AG08396 (cell line): Measurements from ENCODE around the gene SREBF1.
"Not testable (repeated sequence)": the region's sequence is repeated elsewhere in the genome, so short reads cannot be mapped to it uniquely, and the experiment has no call there.

Source experiments
- DNase-seq: peaks from one replicate; pipeline ENCODE4 v3.0.0; 2012; ENCODE audit warnings: low spot score, mixed read lengths

Gene SREBF1

DNA sequence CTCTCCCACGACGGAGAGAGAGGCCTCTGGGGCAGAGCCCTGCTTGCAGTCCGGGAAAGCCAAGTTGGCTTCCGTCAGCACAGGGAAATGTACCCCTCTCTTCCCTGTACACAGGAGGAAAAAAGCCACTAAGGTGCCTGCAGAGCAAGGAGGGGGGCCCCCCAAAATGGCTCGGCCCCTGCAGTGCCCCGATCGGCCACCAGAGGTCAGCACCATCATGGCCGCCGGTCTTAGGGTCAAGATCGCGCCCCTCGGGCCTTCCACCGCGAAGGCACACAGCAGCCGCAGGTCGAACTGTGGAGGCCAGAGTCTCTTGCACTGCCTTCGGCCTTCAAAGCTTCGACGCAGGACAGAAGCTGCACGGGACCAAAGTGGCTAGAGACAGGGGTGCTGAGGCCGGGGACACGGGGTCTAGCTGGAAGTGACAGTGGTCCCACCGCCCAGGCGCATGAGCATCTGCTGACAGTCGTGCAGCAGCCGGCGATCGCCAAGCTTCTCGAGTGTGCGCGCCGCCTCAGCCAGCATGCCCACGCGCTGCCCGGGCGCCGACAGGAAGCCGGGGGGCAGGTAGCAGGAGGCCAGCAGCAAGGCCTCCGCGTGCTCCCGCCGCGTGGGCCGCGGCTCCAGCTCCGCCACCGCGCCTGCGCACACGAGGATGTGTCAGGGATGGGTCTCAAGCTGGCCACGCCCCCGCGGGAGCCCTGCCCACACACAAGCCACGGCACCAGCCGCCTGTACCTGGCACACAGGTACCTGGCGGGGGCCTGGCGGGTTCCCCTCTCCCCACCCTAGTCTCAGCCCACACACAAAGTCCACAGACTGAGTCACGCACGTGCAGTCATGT, 24.4 kb downstream of the SREBF1 start:
- peak; percentile 91 for DNase-seq

DNA sequence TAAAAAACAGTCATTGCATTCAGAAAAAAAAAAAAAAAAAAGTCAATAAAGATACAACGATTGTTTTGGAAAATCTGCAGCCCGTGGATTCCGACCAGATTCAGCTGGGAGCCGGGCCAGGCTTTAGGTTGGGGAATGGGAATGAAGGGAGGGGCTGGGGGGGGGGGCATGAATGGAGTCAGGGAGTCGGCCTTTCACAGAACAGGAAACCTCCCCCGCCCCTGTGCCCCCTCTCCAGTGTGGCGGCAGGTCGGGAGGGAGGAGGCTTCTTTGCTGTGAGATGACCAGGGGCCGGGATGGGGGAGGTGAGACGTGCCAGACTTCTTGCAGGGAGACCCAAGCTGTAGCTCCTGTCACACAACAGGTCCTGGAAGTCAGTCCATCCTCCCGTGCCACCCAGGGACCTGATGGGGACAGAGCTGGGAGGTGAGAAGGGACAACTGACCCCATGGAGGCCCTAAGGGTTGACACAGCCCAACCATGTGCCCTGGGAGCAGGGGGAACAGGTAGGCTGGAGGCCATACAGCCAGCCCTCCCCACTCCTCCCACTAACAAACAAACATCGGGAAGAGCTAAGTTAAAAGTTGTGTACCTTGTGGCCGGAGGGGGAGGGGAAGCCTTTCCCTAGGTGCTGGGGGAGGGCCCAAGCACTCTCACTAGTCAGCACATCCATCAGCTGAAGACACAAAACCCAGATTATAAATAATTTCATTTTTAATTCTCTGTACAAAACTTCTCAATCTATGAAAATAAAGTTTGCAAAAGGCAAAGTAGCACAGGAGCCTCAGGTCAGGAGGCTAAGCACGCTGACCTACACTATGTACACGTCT, 25.2 kb downstream of the SREBF1 start:
- DNase-seq: no peak

DNA sequence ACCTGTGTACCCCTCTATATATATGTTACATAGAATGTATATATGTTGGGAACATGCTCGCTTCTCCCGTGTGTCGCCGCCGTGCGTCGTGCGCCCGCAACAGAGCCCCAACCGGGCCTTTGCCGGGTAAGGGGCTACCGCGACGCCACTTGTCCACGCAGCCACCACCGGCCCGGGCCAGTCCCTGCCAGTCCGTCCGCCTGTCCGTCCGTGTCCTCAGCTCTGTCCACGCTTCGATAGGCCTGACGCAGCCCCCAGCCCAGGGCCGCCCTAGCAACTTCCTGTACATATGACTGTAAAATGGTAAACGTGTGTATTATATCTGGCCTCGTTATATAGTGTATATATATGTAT, 25.9 kb downstream of the SREBF1 start:
- no peak for DNase-seq

DNA sequence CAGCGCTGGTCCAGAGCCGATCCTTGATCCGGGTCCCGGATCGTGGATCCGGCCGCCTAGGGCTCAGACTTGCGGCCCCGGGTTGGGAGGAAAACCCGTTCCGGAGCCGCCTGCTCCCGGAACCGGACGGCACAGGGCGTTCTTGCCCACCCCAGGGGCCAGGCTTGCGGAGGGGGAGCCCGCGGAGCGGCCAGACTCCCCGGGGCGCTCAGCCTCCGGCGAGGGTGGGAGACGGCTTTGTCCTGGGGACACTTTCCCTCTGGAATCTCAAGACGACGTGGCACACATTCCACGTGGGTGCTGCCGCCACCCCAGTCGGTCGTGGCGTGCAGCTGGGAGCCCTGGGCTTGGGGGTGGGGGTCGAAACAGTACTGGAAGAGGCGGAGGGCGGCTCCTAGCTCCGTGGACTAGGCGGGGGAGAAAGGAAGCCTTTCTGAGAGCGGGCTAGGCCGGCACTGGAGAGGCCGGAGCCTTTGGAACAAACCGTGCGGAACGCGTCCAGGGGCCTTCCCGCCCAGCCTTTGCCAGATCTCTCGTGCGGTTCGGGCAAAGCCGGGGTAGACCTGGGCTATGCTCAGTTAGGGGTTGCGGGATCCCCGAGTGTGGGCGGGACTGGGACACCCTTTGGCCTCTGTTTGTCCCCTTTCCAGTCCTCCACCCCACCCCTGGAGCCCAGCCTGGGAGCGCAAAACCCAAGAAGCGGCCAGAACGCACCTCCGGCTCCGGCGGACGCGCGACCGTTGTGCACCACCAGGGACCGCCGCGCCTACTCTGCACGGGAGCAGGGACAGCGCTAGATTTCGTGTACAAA, 26.5 kb downstream of the SREBF1 start:
- DNase-seq: peak; percentile 77

DNA sequence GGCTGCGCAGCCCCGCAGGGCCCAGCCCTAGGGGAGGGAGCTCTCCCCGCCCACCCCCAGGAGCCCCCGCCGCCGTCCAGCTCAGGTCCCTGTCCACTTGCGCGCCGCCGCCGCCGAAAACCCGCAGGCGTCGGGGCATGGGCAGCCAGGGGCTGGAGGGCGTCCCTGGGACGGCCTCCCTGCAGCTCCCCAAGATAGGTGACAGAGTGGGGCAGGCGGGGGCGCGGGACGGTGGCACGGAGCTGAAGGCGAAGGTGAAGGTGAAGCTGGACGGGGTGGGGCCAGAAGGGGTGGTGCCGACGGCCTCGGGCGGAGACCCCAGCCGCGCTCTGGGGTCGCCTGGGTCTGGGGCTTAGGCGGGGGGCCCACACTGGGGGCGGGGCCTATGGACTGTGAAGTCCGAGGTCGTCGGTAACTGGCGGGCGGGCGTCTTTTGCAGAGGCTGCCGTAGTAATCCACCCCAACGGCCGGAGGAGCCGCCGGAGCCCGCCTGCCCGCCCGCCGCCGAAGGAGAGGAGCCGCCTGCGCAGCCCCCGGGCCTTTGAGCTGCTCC, 27.2 kb downstream of the SREBF1 start:
- DNase-seq: no peak

DNA sequence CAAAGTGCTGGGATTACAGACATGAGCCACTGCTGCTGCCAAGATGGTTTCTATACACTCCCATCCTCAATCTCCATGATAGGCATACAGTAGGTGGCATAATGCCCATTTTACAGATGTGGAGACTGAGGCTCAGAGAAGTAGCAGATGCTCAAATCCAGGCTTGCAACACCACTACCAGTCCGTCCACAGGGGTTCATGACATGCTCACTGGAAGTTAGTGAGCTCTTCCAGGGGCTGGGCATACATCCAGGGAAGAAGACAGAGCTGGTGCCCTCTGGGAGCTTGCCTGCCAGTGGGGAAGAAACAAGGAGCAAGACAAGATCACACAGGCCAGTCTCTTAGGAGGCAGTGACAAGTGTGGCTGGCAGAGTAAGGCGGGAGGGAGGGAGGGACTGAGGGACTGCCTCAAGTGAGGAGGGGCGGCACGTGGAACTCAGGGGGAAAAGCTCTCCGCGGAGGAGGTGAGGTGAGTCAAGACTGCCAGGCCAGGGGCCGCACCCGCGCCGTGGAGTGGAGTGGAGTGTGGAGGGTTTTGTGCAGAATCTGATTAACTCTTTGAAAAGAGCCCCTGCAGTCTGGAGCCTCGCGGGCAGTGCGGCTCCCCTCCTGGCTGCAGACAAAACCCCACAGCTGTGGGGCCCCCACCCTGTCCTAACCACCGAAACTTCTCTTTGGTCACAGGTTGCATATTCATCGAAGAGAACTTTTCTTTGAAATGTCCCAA, 27.9 kb downstream of the SREBF1 start:
- DNase-seq: no peak

DNA sequence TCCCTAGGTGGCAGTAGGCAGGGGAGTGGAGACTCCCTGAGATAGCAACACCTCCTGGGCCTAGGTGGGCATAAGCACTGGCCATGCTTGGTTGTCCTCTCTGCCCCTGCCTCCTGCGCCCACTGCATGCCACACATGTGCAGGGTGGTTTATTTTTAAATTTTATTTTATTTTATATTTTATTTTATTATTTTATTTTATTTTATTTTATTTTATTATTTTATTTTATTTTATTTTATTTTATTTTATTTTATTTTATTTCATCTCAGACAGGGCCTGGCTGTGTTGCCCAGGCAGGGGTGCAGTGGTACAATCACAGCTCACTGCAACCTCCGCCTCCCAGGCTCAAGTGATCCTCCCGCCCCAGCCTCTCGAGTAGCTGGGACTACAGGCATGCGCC, 28.6 kb downstream of the SREBF1 start:
- not testable (repeated sequence) for DNase-seq

DNA sequence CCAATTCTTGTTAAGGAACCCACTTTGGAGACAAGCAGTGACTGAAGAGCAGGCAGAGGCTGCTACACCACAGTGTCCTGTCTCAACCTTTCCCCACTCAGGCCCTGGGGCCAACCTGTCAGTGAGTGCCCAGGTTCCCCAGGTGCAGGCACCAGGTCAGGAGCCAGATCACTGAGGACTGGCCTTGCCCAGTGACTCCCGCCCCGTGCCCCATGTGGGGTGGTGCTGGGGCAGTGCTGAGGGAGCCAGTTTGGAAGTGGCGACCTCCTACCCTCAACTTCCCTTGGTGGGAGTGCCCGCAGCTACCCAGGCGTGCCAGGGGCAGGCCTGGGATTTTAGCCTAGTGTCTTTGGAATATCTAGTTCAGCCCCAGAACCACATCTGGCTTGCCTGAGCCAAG, 29.3 kb downstream of the SREBF1 start:
- DNase-seq: no peak

DNA sequence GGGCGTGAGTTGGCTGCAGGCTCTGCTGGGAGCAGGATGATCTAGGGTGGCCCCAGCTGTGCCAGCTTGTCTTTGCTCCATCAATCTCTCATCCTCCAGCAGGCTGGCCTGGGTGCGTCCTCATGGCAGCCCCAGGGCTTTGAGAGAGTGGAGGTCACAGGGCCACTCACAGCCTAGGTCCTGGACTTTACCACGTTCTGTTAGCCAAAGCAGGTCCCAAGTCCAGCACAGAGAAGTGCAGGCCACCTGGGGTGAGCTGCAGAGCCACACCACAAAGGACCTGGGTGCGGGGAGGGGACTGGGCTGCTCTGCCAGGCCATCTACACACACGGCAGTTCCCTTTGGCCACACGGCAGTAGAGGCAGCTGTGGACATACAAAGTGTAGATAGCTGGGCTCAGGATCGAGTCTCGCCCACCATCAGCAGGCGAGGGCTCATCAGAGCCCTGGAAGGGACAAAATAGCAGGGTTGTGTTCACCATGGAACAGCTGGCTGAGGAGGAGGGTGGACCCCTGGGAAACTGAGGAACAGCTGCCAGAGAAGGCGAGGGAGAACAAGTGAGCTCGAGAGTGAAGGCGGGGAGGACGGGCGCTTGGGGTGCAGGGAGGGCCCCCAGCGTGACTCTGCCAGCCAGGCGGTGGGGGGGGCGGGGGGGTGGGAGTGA, 30.0 kb downstream of the SREBF1 start:
- DNase-seq: no peak

DNA sequence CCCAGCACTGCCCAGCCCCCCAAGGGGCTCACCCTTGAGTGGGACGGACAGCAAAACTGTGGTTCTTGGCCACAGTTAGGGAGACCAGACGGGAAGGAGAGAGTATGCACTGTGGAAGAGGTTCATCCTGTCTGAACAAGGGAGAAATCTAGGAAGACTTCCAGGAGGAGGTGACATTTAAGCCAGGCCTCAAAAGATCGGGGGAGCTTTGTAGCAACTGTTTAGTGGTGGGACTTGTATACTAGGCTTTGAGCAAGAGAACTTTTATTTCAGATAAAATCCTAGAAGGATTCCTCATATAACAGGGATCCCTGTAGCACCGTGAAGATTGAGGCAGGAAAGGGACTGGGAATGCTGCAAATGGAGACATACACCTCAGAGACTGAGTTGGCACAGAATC, 30.8 kb downstream of the SREBF1 start:
- DNase-seq: no peak

DNA sequence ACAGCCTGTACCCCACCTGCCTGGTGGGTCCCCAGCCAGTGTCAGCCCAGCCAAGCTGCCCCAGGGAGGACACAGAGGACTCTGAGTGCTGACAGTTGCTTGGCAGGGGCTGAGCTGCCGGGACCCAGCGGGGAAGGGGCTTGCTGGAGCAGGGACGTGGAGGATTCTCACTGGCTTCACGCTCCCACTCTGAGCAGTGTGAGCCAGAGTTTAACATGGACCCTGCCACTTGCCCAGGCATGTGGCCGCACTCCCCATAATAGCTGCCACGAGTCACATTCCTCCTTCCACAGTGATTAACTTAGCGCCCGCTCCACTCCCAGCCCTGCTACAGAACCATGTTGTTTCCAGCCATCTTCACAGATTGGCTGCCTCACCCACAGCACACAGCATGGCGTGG, 31.2 kb downstream of the SREBF1 start:
- no peak for DNase-seq

DNA sequence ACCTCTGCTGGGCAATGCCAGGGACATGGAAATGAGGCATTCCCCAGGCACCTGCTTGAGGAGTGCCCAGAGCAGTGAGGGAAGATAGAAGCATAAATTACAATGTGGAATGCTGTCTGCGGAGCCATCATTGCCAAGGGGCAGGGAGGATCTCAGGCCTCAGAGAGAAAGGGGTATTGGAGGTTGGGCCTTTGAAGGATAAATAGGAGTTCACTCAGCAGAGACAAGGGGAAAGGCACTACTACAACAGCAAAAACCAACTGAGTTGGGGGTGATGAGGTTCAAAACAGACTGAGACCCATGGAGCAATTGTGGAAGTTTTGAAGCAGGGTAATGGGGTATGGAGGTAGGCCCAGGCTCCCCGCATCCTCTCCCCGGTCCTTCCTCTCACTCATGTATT, 32.8 kb downstream of the SREBF1 start:
- no peak for DNase-seq

DNA sequence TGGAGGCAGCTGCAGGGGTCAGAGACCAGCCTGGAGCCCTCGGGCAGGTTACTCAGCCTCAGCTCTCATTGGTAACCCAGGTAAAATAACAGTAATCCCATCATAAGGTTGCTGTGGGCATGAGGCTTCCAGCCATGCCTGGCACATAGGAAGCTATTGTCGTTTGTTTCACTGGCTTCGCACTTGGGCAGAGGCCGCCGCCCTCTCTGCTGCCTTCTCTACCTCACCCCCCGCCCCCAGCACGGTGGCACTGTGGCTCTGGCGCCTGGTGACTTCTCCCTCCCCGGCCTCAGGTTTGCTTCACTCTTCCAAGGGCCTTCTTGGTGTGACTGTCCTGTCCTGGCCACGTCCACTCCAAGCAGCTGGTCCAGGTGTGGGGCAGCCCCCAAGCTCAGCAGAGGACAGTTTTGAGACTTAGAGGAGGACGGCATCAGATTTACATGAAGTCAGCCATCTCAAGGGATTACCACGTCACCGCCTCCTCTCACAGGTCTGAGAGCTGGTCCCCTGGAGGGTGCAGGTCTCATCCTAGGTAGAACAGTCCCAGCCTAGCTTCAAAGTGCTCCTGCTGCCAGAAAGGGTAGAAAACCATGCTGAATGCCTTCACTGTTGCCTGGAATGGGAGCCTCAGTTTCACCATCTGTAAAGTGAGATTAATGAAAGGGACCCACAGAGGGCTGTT, 34.8 kb downstream of the SREBF1 start:
- no peak for DNase-seq

DNA sequence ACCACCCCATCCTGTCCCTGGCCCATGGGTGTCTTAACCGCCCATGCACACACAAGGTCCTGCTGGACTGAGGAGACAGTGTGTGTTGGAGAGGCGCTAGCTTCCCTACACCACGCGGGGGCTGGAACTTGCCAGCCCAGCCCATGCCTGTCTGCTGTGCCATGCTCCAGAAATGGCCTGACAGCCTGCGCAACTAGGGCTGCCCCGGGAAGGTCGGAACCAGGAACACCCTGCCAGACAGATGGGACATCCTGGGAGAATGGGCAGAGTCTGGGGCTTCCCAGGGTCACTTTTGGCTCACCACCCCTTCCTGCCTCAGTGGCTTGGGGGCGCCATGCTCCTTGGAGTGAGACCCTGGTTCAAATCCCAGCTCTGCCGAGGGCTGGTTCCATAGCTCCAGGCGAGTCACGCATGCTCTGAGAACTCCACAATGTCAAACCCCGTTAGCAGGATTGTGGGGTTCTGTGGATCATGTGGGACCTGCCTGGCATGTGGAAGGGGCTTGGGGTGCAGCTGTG, 36.2 kb downstream of the SREBF1 start:
- no peak for DNase-seq

DNA sequence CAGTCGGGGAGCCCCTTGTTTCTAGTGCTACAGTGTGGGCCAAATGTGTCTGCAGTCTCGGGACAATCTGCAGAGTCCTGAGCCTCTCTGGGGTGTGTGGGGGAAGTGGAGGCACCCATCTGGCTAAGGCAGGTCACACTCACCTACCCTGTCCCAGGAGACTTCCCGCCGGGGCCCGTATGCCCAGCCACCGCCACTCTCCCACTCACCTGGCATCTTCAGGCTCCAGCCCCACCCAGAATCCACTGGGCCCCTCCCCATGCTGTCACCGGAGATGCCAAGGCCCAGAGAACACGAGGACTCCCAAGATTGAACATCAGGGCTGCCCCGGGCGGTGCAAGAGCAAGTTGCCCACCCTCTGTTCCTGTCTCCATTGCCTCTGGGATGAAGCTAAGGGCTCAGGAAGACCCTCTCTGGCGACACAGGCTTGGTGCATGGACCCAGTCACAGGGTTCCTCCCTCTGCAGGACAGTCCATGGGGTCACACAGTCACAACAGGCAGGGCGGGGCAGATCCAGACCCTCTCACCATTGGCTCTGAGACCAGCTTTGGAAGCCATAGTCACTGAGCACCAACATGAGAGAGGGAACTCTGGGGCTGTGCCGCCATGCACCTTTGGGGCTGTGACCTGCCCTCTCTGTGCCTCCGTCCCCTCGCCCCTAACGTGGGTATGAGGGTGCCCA, 38.1 kb downstream of the SREBF1 start:
- DNase-seq: no peak

DNA sequence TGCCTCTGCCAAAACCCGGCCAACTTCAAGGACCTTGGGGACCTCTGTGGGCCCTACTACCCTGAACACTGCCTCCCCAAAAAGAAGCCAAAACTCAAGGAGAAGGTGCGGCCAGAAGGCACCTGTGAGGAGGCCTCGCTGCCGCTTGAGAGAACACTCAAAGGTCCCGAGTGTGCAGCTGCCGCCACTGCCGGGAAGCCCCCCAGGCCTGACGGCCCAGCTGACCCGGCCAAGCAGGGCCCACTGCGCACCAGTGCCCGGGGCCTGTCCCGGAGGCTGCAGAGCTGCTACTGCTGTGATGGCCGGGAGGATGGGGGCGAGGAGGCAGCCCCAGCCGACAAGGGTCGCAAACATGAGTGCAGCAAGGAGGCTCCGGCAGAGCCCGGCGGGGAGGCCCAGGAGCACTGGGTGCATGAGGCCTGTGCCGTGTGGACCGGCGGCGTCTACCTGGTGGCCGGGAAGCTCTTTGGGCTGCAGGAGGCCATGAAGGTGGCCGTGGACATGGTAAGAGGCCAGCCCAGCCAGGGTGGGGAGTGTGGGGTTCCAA, 38.7 kb downstream of the SREBF1 start:
- no peak for DNase-seq

DNA sequence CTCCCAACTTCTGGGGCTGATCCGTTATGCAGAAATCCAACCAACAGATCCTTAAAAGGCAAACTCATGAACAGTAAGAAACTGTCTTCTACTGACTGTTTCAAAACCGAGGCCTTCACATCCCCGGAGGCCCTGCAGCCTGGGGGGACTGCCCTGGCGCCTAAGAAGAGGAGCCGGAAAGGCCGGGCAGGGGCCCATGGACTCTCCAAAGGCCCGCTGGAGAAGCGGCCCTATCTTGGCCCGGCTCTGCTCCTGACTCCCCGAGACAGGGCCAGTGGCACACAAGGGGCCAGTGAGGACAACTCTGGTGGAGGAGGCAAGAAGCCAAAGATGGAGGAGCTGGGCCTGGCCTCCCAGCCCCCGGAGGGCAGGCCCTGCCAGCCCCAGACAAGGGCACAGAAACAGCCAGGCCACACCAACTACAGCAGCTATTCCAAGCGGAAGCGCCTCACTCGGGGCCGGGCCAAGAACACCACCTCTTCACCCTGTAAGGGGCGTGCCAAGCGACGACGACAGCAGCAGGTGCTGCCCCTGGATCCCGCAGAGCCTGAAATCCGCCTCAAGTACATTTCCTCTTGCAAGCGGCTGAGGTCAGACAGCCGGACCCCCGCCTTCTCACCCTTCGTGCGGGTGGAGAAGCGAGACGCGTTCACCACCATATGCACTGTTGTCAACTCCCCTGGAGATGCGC, 39.5 kb downstream of the SREBF1 start:
- DNase-seq: no peak

DNA sequence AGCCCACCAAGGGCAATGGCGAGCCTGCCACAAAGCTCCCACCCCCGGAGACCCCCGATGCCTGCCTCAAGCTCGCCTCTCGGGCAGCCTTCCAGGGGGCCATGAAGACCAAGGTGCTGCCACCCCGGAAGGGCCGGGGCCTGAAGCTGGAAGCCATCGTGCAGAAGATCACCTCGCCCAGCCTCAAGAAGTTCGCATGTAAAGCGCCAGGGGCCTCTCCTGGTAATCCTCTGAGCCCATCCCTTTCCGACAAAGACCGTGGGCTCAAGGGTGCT, 40.1 kb downstream of the SREBF1 start:
- DNase-seq: no peak
